DMS53 treated with DMSO at 0.1 percent for 48 hours (cell line): ENCODE results near the gene SYDE2.
"Not testable (repeated sequence)": the region's sequence is repeated elsewhere in the genome, so short reads cannot be mapped to it uniquely, and the experiment has no call there.

Experiments used
- DNase-seq: peaks from one replicate; lab custom pipeline; 2025; ENCODE audit not compliant: unreplicated experiment; lab: John Stamatoyannopoulos, UW

Gene SYDE2

DNA sequence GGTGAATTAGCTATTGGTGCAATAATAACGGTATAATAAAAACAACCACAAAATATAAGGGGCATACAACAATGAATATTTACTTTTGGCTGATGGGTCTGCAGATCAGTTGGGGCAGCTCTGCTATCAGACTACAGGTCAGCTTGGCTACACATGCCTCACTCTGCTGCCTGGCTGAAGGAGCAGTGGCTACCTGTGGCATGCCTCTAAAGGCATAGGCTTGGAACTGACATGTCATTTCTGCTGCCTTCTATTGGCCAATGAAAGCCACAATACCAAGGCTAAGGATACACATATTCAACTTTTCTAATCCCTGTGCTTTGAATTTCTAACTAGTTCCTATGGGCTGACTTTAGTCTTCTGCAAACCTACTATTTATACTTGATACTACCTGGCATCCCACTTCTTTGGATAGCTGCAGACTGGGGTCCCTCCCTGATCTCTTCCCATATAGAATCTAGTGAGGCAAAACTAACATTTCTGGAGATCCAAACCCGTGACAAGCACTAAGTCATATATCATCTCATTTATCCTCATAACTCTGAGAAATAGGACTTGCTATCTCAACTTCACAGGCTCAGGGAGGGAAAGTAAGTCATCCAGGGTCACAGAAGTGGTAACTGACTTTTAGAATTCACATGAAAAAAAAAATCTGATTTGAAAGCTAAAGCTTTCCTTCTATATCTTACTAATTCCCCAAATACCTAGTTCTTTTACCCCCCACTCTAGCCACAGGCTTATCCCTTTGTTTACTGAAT lies 19.2 kb upstream of the SYDE2 start:
- DNase-seq, result no peak

- no peak for DNase-seq
Observed at GRCh38 chr1:85216697-85217096, 15.9 kb upstream of the SYDE2 start.

GRCh38 chr1:85214654-85215053 lies 13.8 kb upstream of the SYDE2 start:
- DNase-seq, result no peak

GRCh38 chr1:85208488-85208887 lies 7.7 kb upstream of the SYDE2 start:
- DNase-seq, result no peak

DNA sequence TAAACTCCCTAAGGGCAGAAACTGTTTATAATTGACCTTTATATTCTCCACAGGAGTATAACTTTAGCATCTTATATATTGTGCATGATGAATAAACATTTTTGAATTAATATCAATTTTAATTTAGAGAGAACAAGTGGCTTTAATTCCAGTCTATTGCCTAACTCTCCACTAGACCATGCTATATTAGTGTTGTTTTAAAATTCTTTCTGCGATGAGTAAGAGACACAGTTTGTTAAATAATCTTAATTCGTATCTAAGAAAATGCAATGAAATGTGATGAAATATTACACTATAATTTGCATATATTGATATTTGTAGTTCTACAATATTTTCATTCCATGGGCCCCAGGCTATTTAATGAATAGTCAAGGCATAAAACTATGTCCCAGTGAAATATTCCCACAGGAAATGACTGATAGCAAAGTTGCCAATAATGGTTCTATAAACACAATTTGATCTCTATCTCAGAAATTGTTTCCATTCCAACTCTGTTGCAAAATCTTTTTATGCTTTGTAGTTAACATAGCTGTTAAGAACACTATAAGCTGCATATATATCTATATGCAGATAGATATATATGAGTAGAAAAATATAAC lies 2.9 kb upstream of the SYDE2 start:
- no peak for DNase-seq

DNA sequence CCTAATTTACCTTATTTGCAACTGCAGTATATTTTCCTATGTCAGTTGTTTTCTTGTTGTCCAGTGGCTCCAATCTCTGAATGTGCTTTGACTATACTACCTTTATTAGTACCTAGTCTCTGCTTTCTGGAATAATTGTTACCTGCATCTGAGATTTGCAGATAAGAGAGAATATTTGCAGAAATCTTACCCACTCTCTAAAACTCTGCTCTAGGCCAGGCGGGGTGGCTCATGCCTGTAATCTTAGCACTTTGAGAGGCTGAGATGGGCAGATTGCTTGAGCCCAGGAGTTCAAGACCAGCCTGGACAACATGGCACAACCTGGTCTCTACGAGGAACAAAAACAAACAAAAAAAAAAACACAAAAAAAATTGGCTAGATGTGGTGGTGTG lies 2.0 kb upstream of the SYDE2 start:
- DNase-seq, result no peak

- peak; percentile 48 for DNase-seq
Observed at GRCh38 chr1:85202092-85202863, 1.5 kb upstream of the SYDE2 start.

DNA sequence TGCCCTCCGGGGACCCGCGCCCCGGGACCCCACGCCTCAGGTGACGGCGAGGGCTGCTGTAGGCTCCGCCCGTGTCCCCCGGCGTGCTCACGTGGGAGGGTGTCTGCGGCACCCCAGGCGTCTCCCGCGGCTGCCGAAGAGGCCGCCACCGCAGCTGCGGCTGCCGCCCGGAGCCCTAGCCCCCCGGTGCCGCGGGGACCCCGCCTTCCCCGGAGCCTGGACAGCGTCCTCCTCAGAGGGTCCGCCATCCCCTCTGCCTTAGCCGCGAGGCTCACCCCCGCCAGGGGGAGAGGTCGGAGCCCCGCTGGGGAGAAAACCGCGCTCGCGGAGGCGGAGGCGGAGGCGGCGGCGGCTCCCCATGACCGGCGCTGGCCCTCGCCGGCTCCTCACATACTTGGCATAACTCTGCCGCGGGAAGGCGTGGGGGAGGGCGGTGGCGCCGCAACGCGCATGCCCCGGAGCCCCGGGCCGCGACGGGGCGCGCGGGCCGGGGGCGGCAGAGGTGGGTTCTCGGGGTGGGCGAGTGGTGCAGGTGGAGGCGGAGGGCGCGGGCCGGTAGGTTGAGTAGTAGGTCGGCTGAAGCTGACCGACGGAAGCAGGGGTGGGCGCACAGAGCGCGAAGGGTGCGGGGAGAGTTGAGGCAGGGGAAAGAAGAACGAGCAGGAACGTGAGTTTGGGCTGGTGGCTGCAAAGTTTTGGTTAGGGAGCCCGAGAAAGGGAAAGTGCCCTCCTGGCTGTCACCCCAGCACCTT lies 700 bp upstream of the SYDE2 start:
- peak; percentile 46 for DNase-seq

- peak; percentile 27 for DNase-seq
Observed at GRCh38 chr1:85199667-85200462, 951 bp downstream of the SYDE2 start.

DNA sequence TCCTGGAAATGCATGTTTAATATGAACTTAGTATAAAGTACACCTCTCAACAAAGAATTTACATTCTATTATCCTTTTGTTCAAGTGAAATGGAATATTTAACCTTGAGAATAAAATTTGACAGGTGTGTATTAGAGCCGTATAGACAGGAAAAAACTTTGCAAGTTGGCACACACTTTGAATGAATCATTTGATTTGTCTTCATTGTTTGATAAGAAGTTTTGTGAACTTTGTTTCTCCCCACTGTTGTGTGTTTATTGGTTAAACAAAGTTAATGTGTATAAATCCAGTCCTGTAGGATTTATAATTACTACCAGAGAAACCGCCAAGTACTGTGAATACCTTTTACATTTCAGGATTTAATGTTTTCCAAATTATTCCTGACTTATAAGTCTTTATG lies 2.0 kb downstream of the SYDE2 start:
- no peak for DNase-seq

- DNase-seq, result no peak
Observed at GRCh38 chr1:85196358-85196757, 4.5 kb downstream of the SYDE2 start.

DNA sequence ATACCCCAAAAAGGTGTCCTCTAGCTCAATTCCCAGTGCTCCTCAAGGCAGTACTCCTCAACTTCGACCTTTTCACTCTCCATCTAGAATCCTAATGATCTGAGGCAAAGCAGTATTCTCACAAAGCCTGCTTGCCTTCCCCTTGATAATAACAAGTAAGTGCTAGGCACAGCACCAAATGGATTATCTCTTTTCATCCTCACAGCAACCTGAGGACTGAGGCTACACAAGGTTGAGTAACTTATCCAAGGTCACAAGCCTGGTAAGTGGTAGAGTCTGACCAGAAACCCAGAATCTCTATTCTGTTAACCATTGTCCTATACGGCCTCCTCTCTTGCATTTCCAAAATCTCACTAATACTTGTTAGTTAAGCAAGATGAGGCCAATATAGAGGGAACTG lies 5.1 kb downstream of the SYDE2 start:
- DNase-seq, result no peak

- not testable (repeated sequence) for DNase-seq
Observed at GRCh38 chr1:85192129-85192528, 8.7 kb downstream of the SYDE2 start.

GRCh38 chr1:85189120-85189519 lies 11.7 kb downstream of the SYDE2 start:
- no peak for DNase-seq

DNA sequence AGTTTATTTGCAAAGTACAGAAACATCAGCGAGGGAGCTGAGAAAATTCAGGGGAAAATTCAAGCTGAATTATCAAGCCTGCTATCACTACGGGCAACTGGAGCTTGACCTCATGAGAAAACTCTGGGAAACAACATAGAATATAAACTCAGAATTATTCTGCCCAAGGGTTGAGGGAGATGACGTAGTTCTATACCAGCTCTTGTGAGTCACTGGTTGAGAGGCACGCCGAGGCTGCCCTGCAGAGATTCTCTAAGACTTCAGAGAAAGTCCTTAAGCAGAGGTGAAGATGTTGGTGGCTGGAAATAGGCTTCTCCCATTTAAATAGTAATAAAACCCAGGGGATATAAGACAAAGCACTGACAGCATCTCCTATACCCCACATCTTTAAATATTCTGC lies 12.3 kb downstream of the SYDE2 start:
- no peak for DNase-seq

DNA sequence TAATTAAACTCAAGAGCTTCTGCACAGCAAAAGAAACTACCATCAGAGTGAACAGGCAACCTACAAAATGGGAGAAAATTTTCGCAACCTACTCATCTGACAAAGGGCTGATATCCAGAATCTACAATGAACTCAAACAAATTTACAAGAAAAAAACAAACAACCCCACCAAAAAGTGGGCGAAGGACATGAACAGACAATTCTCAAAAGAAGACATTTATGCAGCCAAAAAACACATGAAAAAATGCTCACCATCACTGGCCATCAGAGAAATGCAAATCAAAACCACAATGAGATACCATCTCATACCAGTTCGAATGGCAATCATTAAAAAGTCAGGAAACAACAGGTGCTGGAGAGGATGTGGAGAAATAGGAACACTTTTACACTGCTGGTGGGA lies 13.8 kb downstream of the SYDE2 start:
- DNase-seq, result not testable (repeated sequence)

- DNase-seq, result no peak
Observed at GRCh38 chr1:85184245-85184644, 16.6 kb downstream of the SYDE2 start.

- DNase-seq, result no peak
Observed at GRCh38 chr1:85182700-85183099, 18.1 kb downstream of the SYDE2 start.

DNA sequence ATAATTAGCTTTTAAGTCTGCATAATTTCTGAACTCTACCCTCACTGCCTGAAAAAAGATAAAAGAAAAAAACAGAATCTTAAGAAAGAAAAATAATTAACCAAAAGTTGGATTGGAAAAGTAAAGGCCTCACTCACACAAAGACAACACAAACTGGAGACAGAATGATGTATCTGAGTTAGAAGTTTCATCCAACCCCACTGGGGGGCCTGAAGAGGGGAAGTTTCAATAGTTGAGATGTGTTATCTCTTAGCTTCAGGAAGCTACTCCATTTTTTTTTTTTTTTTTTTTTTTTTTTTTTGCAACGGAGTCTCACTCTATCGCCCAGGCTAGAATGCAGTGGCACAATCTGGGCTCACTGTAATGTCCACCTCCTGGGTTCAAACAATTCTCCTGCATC lies 19.9 kb downstream of the SYDE2 start:
- DNase-seq, result no peak

GRCh38 chr1:85179522-85179921 lies 21.3 kb downstream of the SYDE2 start:
- DNase-seq, result no peak

GRCh38 chr1:85178396-85178795 lies 22.4 kb downstream of the SYDE2 start:
- no peak for DNase-seq
